ENCODE data around the gene PDXP. TPM values are rescaled to one million over a fixed set of nuclear protein-coding genes. Genes with fewer than 3 reads are reported as not detected.
"Not testable (repeated sequence)": the region's sequence is repeated elsewhere in the genome, so short reads cannot be mapped to it uniquely, and the experiment has no call there.

The PDXP gene
- total and polyA plus RNA-seq, 2 donors: 8.9 to 25.0 TPM

GRCh38 chr22:37696260-37696656, 37.7 kb downstream of the PDXP start:
- Histone ChIP-seq H3K4me3 (ENCODE audit: low read length in 2 of 2) (peak overlapping the region in 1 of 2 donors; percentile 22), H3K36me3 (ENCODE audit: control insufficient read depth in 2 of 2, insufficient read depth in 2 of 2, low read length in 1 of 2) (peaks cover 30 to 35% of the 10 kb centered on the region in 2 donors), H3K4me1 (ENCODE audit: control insufficient read depth in 2 of 2, insufficient read depth in 2 of 2, low read length in 2 of 2) (peaks cover 3 to 15% of the 10 kb centered on the region in 2 donors)
- not testable (repeated sequence) for H3K27me3 ChIP-seq (ENCODE audit: control insufficient read depth in 2 of 2, insufficient read depth in 1 of 2, low read length in 1 of 2); DNase-seq (ENCODE audit: low read depth in 6 of 9, low spot score in 9 of 9); H3K27ac ChIP-seq (ENCODE audit: low read depth in 1 of 2, low read length in 1 of 2); H3K9me3 ChIP-seq (ENCODE audit: control insufficient read depth in 2 of 2, insufficient read depth in 1 of 2, low read length in 1 of 2)
- 38% methylated on average over 13 of the region's 13 CpGs for WGBS

- H3K27me3 ChIP-seq (ENCODE audit: control insufficient read depth in 2 of 2, insufficient read depth in 1 of 2, low read length in 1 of 2): no peaks in the 10 kb centered on the region
- WGBS: 18% methylated on average over 39 of the region's 39 CpGs
- no peaks in the 10 kb centered on the region for H3K9me3 ChIP-seq (ENCODE audit: control insufficient read depth in 2 of 2, insufficient read depth in 1 of 2, low read length in 1 of 2)
- H3K4me1 ChIP-seq (ENCODE audit: control insufficient read depth in 2 of 2, insufficient read depth in 2 of 2, low read length in 2 of 2): peaks cover 3 to 15% of the 10 kb centered on the region in 2 donors
- peak within 1 kb of the TSS in 1 of 2 donors; percentile 22 for H3K4me3 ChIP-seq (ENCODE audit: low read length in 2 of 2)
- peak; percentile 80 to 97 (median 90) for DNase-seq (ENCODE audit: low read depth in 6 of 9, low spot score in 9 of 9)
- H3K36me3 ChIP-seq (ENCODE audit: control insufficient read depth in 2 of 2, insufficient read depth in 2 of 2, low read length in 1 of 2): peaks cover 24 to 29% of the 10 kb centered on the region in 2 donors
- no peak within 1 kb of the TSS for H3K27ac ChIP-seq (ENCODE audit: low read depth in 1 of 2, low read length in 1 of 2)
Observed at GRCh38 chr22:37696657-37697537, 38.4 kb downstream of the PDXP start, which contains the start of gene TRIOBP. Gene TRIOBP, plus strand, starts transcription at chr22:37697048. Its CDS starts 4,318 bp downstream, at chr22:37701366.

GRCh38 chr22:37697538-37697835, 39.0 kb downstream of the PDXP start:
- Histone ChIP-seq H3K36me3 (ENCODE audit: control insufficient read depth in 2 of 2, insufficient read depth in 2 of 2, low read length in 1 of 2) (peaks cover 20 to 23% of the 10 kb centered on the region in 2 donors), H3K27ac (ENCODE audit: low read depth in 1 of 2, low read length in 1 of 2) (no peak overlapping the region), H3K4me3 (ENCODE audit: low read length in 2 of 2) (no peak overlapping the region), H3K27me3 (ENCODE audit: control insufficient read depth in 2 of 2, insufficient read depth in 1 of 2, low read length in 1 of 2) (no peaks in the 10 kb centered on the region), H3K4me1 (ENCODE audit: control insufficient read depth in 2 of 2, insufficient read depth in 2 of 2, low read length in 2 of 2) (peaks cover 3 to 15% of the 10 kb centered on the region in 2 donors), H3K9me3 (ENCODE audit: control insufficient read depth in 2 of 2, insufficient read depth in 1 of 2, low read length in 1 of 2) (no peaks in the 10 kb centered on the region)
- 64% methylated on average over 3 of the region's 3 CpGs for WGBS
- DNase-seq (ENCODE audit: low read depth in 6 of 9, low spot score in 9 of 9): no peak

GRCh38 chr22:37701141-37701786, 42.7 kb downstream of the PDXP start:
- WGBS: 74% methylated on average over 8 of the region's 8 CpGs
- H3K27ac ChIP-seq (ENCODE audit: low read depth in 1 of 2, low read length in 1 of 2): no peak overlapping the region
- H3K9me3 ChIP-seq (ENCODE audit: control insufficient read depth in 2 of 2, insufficient read depth in 1 of 2, low read length in 1 of 2): no peaks in the 10 kb centered on the region
- peaks cover 3 to 13% of the 10 kb centered on the region in 2 donors for H3K4me1 ChIP-seq (ENCODE audit: control insufficient read depth in 2 of 2, insufficient read depth in 2 of 2, low read length in 2 of 2)
- H3K4me3 ChIP-seq (ENCODE audit: low read length in 2 of 2): no peak overlapping the region
- no peak for DNase-seq (ENCODE audit: low read depth in 6 of 9, low spot score in 9 of 9)
- no peaks in the 10 kb centered on the region for H3K27me3 ChIP-seq (ENCODE audit: control insufficient read depth in 2 of 2, insufficient read depth in 1 of 2, low read length in 1 of 2)
- H3K36me3 ChIP-seq (ENCODE audit: control insufficient read depth in 2 of 2, insufficient read depth in 2 of 2, low read length in 1 of 2): no peaks in the 10 kb centered on the region

- Histone ChIP-seq H3K9me3 (ENCODE audit: control insufficient read depth in 2 of 2, insufficient read depth in 1 of 2, low read length in 1 of 2) (peaks cover 0 to 3% of the 10 kb centered on the region in 2 donors), H3K4me3 (ENCODE audit: low read length in 2 of 2) (no peak overlapping the region)
- WGBS: 92% methylated on average over 7 of the region's 7 CpGs
Observed at GRCh38 chr22:37703906-37704305, 45.4 kb downstream of the PDXP start.

GRCh38 chr22:37704645-37705044, 46.1 kb downstream of the PDXP start:
- H3K9me3 ChIP-seq (ENCODE audit: control insufficient read depth in 2 of 2, insufficient read depth in 1 of 2, low read length in 1 of 2): peaks cover 0 to 3% of the 10 kb centered on the region in 2 donors
- no peaks in the 10 kb centered on the region for H3K27me3 ChIP-seq (ENCODE audit: control insufficient read depth in 2 of 2, insufficient read depth in 1 of 2, low read length in 1 of 2)
- H3K36me3 ChIP-seq (ENCODE audit: control insufficient read depth in 2 of 2, insufficient read depth in 2 of 2, low read length in 1 of 2): no peaks in the 10 kb centered on the region
- no peak overlapping the region for H3K4me3 ChIP-seq (ENCODE audit: low read length in 2 of 2)
- WGBS: 92% methylated on average over 3 of the region's 3 CpGs
- H3K27ac ChIP-seq (ENCODE audit: low read depth in 1 of 2, low read length in 1 of 2): no peak overlapping the region
- no peak for DNase-seq (ENCODE audit: low read depth in 6 of 9, low spot score in 9 of 9)
- no peaks in the 10 kb centered on the region for H3K4me1 ChIP-seq (ENCODE audit: control insufficient read depth in 2 of 2, insufficient read depth in 2 of 2, low read length in 2 of 2)

More at GRCh38 chr22:37703906-37704305, 45.4 kb downstream of the PDXP start:
- Histone ChIP-seq H3K27me3 (ENCODE audit: control insufficient read depth in 2 of 2, insufficient read depth in 1 of 2, low read length in 1 of 2) (no peaks in the 10 kb centered on the region), H3K36me3 (ENCODE audit: control insufficient read depth in 2 of 2, insufficient read depth in 2 of 2, low read length in 1 of 2) (no peaks in the 10 kb centered on the region), H3K4me1 (ENCODE audit: control insufficient read depth in 2 of 2, insufficient read depth in 2 of 2, low read length in 2 of 2) (no peaks in the 10 kb centered on the region), H3K27ac (ENCODE audit: low read depth in 1 of 2, low read length in 1 of 2) (no peak overlapping the region)
- no peak for DNase-seq (ENCODE audit: low read depth in 6 of 9, low spot score in 9 of 9)

GRCh38 chr22:37705205-37705604, 46.7 kb downstream of the PDXP start:
- no peak overlapping the region for H3K27ac ChIP-seq (ENCODE audit: low read depth in 1 of 2, low read length in 1 of 2)
- peaks cover 0 to 3% of the 10 kb centered on the region in 2 donors for H3K9me3 ChIP-seq (ENCODE audit: control insufficient read depth in 2 of 2, insufficient read depth in 1 of 2, low read length in 1 of 2)
- DNase-seq (ENCODE audit: low read depth in 6 of 9, low spot score in 9 of 9): no peak
- no peak overlapping the region for H3K4me3 ChIP-seq (ENCODE audit: low read length in 2 of 2)
- no peaks in the 10 kb centered on the region for H3K36me3 ChIP-seq (ENCODE audit: control insufficient read depth in 2 of 2, insufficient read depth in 2 of 2, low read length in 1 of 2)
- H3K4me1 ChIP-seq (ENCODE audit: control insufficient read depth in 2 of 2, insufficient read depth in 2 of 2, low read length in 2 of 2): no peaks in the 10 kb centered on the region
- 96% methylated on average over 3 of the region's 3 CpGs for WGBS
- no peaks in the 10 kb centered on the region for H3K27me3 ChIP-seq (ENCODE audit: control insufficient read depth in 2 of 2, insufficient read depth in 1 of 2, low read length in 1 of 2)

- no peaks in the 10 kb centered on the region for H3K4me1 ChIP-seq (ENCODE audit: control insufficient read depth in 2 of 2, insufficient read depth in 2 of 2, low read length in 2 of 2)
- WGBS: 80% methylated on average over 25 of the region's 25 CpGs
- H3K36me3 ChIP-seq (ENCODE audit: control insufficient read depth in 2 of 2, insufficient read depth in 2 of 2, low read length in 1 of 2): no peaks in the 10 kb centered on the region
- no peak overlapping the region for H3K4me3 ChIP-seq (ENCODE audit: low read length in 2 of 2)
- no peak overlapping the region for H3K27ac ChIP-seq (ENCODE audit: low read depth in 1 of 2, low read length in 1 of 2)
- H3K9me3 ChIP-seq (ENCODE audit: control insufficient read depth in 2 of 2, insufficient read depth in 1 of 2, low read length in 1 of 2): peaks cover 0 to 3% of the 10 kb centered on the region in 2 donors
- no peaks in the 10 kb centered on the region for H3K27me3 ChIP-seq (ENCODE audit: control insufficient read depth in 2 of 2, insufficient read depth in 1 of 2, low read length in 1 of 2)
- no peak for DNase-seq (ENCODE audit: low read depth in 6 of 9, low spot score in 9 of 9)
Observed at GRCh38 chr22:37708580-37709444, 50.3 kb downstream of the PDXP start.

Data from thymus (tissue), 11 donors.